Globus pallidus (tissue), 1 donor: Measurements from ENCODE around the gene LRRC32.

Experiments
- DNase-seq: peaks from one replicate; pipeline ENCODE4 v3.0.0-alpha.2; 2015; ENCODE audit warnings: low spot score

LRRC32 gene, protein sequence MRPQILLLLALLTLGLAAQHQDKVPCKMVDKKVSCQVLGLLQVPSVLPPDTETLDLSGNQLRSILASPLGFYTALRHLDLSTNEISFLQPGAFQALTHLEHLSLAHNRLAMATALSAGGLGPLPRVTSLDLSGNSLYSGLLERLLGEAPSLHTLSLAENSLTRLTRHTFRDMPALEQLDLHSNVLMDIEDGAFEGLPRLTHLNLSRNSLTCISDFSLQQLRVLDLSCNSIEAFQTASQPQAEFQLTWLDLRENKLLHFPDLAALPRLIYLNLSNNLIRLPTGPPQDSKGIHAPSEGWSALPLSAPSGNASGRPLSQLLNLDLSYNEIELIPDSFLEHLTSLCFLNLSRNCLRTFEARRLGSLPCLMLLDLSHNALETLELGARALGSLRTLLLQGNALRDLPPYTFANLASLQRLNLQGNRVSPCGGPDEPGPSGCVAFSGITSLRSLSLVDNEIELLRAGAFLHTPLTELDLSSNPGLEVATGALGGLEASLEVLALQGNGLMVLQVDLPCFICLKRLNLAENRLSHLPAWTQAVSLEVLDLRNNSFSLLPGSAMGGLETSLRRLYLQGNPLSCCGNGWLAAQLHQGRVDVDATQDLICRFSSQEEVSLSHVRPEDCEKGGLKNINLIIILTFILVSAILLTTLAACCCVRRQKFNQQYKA

DNA sequence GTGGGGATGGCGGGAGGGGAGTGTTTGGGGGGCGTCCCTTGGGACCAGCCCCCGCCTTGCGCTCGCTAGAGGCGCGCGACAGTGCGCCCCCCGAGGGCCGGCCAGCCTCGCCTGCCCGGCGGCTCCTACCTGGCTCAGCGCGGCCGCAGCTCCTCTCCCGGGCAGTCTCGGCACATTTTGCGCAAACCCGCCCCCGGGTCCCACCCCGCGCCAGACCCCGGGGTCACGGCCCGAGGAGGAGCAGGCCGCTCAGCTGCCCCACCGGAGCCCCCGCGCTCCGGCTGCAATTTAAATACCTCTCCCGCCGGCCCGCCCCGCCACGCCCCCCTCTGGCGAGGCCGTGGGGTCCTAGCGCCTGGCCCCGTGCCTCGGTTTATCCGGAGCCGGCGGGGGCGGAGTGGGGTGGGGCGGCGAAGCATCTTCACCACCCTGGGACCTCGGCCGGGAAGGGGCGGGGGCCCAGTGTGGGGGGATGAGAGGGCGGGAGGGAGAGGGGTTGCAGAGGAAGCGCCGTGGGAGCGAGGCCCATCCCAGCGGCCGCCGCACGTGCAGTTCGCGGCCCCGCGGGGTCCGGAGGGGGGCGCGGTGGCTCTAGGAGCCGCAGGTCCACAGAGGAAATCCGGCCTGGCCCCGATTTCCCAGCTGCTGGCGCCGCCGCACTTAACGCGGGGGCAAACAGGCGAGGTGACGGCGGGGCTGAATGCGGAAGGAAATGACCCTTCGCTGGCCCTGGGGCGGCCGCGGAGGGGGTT is at the start of gene LRRC32:
Gene LRRC32, minus strand, starts transcription at position 263 of the 752 bp plus-strand sequence. CDS start 4,793 bp downstream, outside the sequence.
- DNase-seq, result no peak

DNA sequence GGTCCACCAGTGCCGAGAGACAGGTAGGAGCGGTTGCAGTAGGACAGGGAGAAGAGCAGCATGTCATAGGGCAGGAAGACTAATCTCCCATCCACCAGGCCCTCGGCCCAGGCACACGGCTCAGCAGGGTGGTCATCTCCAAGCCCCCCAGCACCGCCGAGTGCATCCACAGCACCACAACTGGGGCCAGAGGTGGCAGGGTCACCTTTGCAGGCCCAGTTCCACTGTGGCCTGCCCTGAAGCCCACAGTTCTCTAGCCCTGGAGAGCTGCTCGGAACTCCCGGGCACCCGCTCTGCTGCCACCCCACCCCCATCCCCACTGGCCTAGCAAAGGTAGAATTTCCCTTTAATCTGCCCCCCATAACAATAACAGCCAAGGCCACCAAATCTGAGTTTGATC is 49.1 kb upstream of the LRRC32 start:
- no peak for DNase-seq

DNA sequence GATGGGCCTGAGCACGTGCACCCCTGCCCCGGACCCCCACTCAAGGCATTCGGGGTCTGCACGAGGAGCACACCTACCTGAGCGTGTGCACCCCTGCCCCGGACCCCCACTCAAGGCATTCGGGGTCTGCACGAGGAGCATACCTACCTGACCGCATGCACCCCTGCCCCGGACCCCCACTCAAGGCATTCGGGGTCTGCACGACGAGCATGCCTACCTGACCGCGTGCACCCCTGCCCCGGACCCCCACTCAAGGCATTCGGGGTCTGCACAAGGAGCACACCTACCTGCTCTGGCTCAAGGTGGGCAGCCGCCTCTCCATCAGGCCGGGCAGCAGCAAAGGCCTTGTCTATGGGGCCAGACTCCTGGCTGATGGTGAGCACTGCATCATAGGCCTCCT is 48.7 kb upstream of the LRRC32 start:
- DNase-seq, result no peak

DNA sequence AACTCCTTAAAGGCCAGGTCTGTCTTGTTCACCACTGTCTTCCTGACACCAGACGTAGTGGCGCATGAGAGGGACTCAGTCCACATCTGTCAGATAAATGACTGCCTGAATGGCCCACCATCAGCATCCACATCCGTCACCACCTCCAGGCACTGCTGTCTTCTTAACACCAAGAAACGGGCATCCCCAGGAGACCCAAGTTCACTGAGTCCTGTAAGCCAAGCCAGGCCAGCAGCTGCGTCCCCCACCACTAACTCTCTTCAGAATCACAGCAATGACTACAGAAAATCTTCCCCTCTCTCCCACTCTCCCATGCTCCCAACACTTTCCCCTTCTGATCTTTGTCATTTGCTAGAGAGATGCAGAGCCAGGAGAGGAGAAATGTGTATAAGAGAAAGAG is 47.3 kb upstream of the LRRC32 start:
- DNase-seq, result no peak

DNA sequence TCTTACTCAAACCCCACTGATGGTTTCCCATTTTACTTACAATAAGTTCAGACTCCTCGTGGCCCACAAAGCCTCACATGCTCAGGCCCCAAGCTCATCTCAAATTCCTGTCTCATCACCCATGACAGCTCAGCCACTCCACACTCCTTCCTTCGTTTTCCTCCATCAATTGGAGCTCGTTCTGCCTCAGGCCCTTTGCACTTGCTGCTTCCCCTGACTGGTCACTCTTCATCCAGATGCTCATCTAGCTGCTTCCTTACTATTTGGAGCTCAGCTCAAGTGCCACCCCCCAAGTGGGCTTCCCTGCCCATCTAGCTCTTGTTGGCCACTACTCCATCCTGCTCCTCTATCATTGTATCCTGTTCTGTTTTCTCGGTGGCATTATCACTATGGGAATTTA is 46.8 kb upstream of the LRRC32 start:
- no peak for DNase-seq

DNA sequence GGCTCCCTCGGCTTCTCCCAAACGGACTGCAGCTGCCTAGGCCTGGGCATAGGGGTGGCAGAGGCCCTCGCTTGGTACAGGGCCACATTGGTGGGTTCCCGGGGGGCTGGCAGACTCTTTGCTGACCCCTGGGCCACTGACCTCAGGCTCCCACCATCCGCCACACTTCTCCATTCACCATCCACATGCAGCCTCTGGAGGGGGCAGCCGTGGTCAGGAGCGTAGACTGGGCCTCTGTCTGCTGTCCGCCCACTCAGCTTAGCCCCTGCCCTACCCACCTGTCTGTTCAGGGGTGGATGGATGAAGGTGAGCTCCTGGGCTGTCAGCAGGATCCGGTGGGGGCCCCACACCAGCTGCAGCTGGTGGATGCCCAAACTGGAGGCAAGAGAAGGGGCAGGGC is 45.7 kb upstream of the LRRC32 start:
- DNase-seq, result no peak

DNA sequence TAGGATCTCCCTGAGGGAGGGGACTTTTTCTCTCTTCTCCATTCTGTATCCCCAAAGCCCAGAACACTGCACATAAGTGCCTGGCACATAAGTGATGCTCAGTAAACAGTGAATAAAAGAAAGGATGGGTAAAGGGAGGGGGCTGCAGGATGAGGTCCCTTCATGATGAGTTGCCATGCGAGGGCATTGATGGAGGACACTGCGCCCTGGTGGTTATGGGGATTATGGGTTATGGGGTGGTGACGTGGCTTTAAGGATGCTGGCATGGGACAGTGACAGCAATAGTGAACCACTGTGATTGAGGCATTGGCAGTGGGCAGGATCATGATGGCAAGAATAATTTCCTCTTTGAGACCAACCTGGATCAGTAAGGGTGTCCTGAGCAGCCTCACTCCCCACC is 43.9 kb upstream of the LRRC32 start:
- DNase-seq, result no peak

DNA sequence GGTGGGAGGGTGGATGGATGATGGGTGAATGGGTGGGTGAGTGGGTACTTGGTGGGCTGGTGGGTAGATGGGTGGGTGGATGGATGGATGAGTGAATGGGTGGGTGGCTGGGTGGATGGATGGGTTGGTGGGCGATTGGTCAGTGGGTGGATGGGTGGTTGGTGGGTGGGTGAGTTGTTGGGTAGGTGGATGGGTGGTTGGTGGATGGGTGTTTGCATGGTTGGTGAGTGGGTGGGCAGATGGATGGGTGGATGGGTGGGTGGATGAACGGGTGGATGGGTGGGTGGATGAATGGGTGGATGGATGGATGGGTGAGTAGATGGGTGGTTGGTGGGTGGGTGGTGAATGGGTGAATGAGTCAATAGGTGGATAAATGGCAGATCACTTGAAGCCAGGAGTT is 43.0 kb upstream of the LRRC32 start:
- DNase-seq, result no peak

DNA sequence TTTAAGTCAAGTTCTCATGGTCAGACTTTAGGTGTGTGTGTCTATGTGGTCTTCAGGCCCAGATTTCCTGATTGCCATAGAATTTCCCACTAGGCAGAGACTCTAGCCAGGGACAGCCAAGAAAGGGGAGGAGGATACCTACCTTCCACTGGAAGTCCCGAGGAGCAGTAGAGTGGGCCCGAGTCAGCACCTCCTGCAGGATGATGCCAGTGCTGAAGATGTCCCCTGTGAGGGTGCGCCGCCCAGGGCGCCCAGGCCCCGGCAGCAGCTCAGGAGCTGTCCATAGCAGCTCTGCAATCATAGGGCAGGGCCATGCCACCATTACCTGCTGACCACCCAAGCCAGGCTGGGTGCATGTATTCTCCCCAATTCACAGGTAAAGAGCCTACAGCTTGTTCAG is 41.6 kb upstream of the LRRC32 start:
- DNase-seq, result no peak

DNA sequence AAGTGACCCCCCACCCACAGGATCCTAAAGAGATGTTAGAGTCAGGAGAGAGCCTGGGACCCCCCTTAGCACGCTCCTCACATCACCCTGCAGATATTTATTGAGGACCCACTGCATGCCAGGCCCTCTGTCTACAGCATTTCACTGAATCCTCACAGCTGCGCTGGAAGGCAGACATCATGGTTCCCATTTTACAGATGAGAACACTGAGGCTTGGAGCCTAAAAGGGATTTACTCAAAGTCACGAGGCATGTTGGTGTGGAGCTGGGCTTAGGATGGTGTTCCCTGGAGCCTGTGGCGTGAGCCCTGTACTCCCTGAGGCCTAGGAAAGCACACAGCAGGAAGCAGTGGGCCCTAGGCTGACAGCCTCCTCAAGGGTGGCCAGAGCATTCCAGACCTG is 39.2 kb upstream of the LRRC32 start:
- no peak for DNase-seq

DNA sequence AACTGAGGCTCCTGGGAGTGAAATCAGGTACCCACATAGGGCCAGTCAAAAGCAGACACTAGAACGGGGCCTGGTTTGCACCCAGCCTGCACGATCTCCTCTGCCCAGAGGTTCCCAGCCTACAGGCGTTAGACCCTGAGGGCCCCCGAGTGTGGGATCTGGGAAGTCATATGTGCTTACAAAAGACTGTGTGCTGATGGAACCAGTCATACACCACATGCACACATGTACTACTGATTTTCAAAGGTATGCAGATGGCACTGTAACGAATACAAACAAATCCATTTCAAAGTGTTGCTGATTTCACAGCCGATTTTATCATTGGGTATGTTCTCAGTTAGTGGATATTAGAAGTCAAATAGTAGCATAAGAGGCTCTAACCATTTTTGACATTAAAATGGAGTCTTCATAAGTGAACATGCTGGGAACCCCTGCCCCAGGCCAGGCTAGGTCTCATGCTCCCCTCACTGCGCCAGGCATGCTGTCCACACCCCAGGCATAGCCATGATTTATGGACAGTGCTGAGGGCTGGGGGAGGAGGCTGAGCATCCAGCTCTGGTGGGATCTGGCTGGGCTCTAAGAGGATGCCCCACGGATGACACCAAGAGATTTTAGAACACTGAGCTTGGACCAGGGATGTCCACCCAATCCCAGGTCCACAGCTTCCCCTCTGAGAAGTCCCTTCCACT is 38.6 kb upstream of the LRRC32 start:
- no peak for DNase-seq

DNA sequence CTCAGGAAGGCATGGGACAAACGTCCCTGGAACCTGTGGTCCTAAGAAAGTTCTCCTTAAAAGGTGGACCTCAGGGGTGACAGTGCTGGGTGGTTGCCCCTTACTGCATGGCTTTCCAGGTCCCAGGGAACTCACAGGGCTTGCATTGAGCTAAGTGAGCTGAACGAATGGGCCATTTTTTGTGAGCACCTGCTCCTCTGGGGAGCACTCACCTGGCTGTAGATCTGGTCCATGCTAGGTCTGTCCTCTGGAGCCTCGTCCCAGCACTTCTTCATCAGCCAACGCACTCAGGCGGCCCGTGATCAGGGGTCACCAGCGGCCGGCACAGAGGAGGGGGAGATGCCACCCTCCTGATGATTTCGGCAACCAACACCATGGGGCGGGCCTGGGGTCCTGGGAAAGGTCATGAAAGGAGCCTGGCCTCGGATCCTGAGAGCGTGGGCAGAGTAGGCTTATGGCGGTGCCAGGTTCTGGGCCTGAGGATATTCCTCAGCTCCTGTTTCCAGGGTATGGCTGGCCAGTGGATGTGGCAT is 36.8 kb upstream of the LRRC32 start:
- no peak for DNase-seq

DNA sequence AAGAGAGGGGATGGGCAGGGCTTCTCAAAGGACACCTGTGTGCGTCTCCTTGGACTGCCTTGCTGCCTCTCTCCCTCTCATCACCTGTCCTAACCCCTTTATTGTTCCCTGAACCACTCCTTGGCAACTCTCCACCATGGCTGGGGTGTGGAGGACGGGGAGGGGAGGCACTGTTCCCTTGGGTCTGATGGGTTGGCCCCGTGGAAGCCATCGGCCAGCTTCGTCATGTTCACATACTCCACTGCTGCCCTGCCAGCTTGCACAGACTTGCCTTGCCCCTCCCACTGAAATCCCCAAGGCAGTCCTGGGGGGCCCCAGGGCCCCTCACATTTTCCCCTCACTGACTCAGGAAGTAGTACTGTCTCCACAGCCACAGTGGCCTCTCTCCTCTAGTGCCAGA is 36.1 kb upstream of the LRRC32 start:
- DNase-seq, result no peak

DNA sequence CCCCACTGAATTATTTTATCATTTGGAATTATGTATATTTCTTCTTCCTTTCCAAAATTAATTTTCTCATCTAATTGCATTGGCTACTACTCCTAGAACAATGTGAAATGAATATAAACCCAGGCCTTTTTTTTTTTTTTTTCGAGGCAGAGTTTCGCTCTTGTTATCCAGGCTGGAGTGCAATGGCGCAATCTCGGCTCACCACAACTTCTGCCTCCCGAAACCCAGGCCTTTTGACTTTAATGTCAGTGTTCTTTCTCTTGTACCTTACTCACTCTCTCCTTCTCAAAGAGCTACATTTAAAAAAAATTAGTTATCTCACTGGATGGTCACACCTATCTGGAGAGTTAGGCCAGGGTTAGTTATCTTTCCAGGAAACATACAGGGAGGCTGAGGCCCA is 35.3 kb upstream of the LRRC32 start:
- no peak for DNase-seq

DNA sequence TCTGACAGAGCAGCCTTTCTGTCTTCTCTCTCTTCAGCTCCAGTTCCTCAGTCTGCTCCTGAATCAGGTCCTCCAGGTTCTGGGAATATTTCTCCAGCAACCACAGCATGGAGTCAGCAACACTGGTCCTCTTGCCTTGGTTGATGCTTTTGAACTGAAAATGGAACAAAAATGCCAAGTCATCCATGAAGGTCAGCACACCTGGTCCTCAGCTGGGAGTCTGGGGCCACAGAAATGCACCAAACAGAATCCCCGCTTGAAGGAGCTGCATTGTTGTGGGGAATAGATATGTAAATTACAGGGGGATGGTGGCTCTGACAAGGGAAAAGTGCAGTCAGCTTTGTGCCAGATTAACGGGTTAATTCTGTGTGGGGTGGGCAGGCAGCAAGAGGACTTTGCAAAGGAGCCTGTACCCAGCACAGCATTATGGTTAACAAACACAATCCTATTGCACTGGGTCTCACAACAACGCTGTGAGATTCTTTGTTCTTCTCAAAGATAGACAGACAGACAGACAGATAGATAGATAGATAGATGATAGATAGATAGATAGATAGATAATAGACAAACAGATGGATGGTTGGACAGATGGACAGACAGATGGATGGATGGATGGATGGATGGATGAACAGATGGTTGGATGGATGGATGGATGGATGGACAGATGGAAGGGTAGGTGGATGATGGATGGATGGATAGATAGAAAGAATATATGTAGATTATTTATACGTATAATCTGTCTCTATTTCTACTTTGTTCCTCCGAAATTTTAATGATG is 33.8 kb upstream of the LRRC32 start:
- DNase-seq, result no peak

DNA sequence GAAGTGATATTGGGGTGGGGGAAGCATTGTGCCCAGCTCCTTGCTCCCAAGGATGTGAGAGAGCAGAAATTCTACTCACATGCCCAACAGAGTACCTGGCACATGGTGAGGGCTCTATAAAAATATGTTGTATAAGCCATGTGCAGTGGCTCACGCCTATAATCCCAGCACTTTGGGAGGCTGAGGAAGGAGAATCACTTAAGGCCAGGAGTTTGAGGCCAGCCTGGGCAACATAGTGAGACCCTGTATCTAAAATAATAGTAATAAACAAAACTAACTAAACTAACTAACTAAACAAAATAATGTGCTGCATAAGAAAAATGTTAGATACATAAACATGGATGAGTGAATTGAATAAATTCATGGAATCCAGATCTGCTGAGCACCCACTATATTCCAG is 33.2 kb upstream of the LRRC32 start:
- DNase-seq, result no peak

DNA sequence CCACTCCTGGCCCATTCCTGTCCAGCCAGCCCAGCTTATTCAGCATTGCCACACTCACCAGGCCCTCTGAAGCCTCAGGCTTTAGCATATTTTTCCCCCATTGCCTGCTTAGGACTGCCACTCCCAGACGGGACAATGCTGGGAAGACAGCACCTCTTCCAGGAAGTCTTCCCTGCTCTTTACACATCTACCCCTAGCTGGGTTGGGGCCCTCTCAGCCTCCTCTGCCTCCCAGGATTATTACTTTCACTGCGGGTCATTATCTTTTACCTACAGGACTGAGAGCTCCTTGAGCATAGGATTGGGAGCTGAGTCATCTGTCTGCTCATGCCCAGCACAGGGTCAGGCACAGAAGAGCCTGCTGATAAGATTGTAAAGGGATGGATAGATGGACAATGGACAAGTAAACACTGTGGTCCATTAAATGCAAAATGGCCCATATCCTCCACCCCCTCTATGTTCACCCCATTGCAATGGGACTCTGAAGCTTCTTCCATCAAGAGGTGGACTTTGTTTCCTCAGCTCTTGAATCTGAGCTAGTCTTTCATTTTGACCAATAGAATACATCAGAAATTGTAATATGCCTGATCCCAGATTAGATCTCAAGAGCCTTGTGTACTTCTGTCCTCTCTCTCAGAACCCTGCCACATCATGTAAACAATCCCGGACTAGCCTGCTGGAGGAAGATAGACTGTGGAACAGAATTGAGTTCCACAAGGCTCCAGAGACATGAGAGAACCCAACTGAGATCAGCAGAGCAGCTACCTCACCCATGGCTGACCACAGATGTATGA is 32.0 kb upstream of the LRRC32 start:
- DNase-seq, result no peak

DNA sequence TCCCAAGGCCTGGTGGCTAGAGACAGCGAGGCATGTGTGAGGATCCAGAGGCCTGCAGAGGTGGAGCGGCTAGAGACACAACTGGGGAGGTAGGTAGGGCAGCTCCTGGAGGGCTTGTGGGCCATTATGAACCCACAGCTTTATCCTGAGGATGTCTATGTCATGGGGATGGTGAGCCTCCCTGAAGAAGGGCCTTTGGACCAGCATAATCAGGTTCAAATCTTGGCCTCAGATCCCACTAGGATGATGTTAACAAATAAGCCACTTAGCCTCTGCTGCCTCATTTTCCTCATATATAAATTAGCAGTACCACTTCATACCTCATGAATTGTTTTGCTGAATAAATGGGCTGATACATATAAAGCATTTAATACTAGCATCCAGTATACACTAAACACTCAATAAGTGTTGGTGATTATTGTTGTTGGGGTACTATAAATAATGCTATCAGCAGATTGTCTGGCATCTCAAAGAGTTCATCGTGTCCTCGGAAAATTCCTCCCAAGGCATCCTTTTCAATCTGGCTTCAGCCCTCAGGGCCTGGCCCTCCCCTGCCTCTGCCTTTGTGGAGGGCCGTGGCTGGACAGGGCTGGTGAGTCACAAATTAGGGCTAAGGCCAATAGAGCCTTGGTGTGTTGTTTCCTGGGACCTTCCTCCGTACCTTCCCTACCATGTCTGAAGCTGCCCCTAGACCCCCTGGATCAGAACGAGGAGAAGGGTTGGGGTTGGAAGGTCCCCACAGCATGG is 30.9 kb upstream of the LRRC32 start:
- no peak for DNase-seq

DNA sequence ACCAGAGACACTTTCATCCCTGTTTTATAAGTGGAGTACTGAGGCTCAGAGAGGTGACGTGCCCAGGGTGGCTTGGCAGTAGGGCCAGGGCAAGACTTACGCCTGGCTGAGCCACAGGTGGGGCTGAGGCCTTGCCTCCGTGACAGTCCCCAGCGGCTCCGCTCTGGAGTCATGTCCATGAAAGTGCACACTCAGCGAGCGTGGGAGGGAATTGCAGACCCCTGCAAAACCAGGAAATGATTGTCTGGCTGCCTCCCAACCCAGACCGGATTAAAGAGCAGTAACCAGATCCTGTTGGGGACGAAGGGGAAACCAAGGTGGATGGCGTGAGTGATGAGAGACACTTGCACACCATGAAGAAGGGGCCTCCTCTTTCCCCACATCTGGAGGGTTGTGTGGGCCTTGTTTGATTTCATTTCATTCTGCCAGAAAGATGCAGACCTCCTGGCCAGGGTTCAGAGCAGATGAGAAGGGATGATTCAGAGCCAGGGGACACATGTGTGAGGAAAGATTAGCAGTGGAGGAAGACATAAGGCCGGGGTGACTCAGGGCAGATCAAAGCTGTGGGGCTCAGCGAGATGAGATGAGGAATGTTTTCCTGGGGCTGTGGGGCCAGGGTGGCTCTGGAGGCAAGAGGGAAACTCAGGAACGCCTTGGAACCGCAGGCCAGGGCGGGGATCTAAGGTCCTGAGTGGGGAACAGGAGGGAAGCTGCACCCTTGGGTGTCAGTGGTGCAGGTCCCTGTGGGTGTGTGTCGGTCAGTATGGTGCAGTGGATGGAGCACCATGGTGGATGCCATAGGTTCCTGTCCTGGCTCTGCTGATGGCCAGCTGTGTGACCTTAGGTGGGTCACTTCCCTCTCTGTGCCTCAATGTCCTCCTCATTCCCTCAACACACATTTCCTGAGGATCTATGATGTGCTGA is 29.9 kb upstream of the LRRC32 start:
- no peak for DNase-seq
